IPS-15b (cell line): ENCODE data around the gene EPSTI1.
"Not testable (repeated sequence)": the region's sequence is repeated elsewhere in the genome, so short reads cannot be mapped to it uniquely, and the experiment has no call there.

Experiments used
- H3K27me3 ChIP-seq: one replicate; pipeline ENCODE4 v1.6.1; 2013; ENCODE audit warnings: low read length; ENCODE audit not compliant: control insufficient read depth, insufficient read depth
- H3K36me3 ChIP-seq: one replicate; pipeline ENCODE4 v1.6.1; 2013; ENCODE audit warnings: low read length; ENCODE audit not compliant: control insufficient read depth, insufficient read depth
- H3K4me1 ChIP-seq: one replicate; pipeline ENCODE4 v1.6.1; 2013; ENCODE audit warnings: mild to moderate bottlenecking, low read length; ENCODE audit not compliant: control insufficient read depth, insufficient read depth
- H3K4me3 ChIP-seq: one replicate; pipeline ENCODE4 v1.5.1; 2013; ENCODE audit warnings: low read depth, low read length
- H3K9ac ChIP-seq: one replicate; pipeline ENCODE4 v1.6.1; 2013; ENCODE audit warnings: low read depth, mild to moderate bottlenecking, low read length
- H3K9me3 ChIP-seq: one replicate; pipeline ENCODE4 v1.6.1; 2013; ENCODE audit warnings: mild to moderate bottlenecking, low read length; ENCODE audit not compliant: control insufficient read depth, insufficient read depth

Gene EPSTI1

GRCh38 chr13:42991898-42992763 lies at the start of gene EPSTI1:
EPSTI1 (minus strand) TSS chr13:42992241; CDS start chr13:42992165, 76 bp downstream.
- Histone ChIP-seq H3K27me3 (peaks cover 24% of the 10 kb centered on the region), H3K36me3 (no peaks in the 10 kb centered on the region), H3K4me3 (peak within 1 kb of the TSS; percentile 59), H3K4me1 (no peaks in the 10 kb centered on the region), H3K9ac (no peak within 1 kb of the TSS), H3K9me3 (no peaks in the 10 kb centered on the region)

GRCh38 chr13:43041369-43041921 lies 49.4 kb upstream of the EPSTI1 start:
- H3K4me1 ChIP-seq: peaks cover 9% of the 10 kb centered on the region

GRCh38 chr13:43040581-43041368 lies 48.7 kb upstream of the EPSTI1 start:
- H3K4me1 ChIP-seq, H3K27me3 ChIP-seq, H3K4me3 ChIP-seq, H3K9ac ChIP-seq, H3K9me3 ChIP-seq, H3K36me3 ChIP-seq: not testable (repeated sequence)

More at GRCh38 chr13:43041369-43041921, 49.4 kb upstream of the EPSTI1 start:
- Histone ChIP-seq H3K4me3 (no peak overlapping the region), H3K9me3 (no peaks in the 10 kb centered on the region), H3K36me3 (no peaks in the 10 kb centered on the region), H3K27me3 (no peaks in the 10 kb centered on the region), H3K9ac (no peak overlapping the region)

GRCh38 chr13:43039966-43040365 lies 47.9 kb upstream of the EPSTI1 start:
- H3K4me3 ChIP-seq: no peak overlapping the region
- no peaks in the 10 kb centered on the region for H3K36me3 ChIP-seq
- H3K9me3 ChIP-seq: no peaks in the 10 kb centered on the region
- H3K27me3 ChIP-seq: no peaks in the 10 kb centered on the region
- H3K9ac ChIP-seq: no peak overlapping the region
- H3K4me1 ChIP-seq: peaks cover 9% of the 10 kb centered on the region

- Histone ChIP-seq H3K4me3 (no peak overlapping the region), H3K9me3 (no peaks in the 10 kb centered on the region), H3K4me1 (peaks cover 3% of the 10 kb centered on the region), H3K27me3 (no peaks in the 10 kb centered on the region), H3K9ac (no peak overlapping the region), H3K36me3 (no peaks in the 10 kb centered on the region)
Observed at GRCh38 chr13:43036351-43037250, 44.6 kb upstream of the EPSTI1 start.

GRCh38 chr13:43033038-43033437 lies 41.0 kb upstream of the EPSTI1 start:
- no peaks in the 10 kb centered on the region for H3K9me3 ChIP-seq
- H3K4me3 ChIP-seq: no peak overlapping the region
- no peaks in the 10 kb centered on the region for H3K4me1 ChIP-seq
- no peaks in the 10 kb centered on the region for H3K27me3 ChIP-seq
- no peak overlapping the region for H3K9ac ChIP-seq
- no peaks in the 10 kb centered on the region for H3K36me3 ChIP-seq

- H3K9me3 ChIP-seq: no peaks in the 10 kb centered on the region
- H3K4me3 ChIP-seq: no peak overlapping the region
- no peaks in the 10 kb centered on the region for H3K4me1 ChIP-seq
- H3K27me3 ChIP-seq: no peaks in the 10 kb centered on the region
- H3K36me3 ChIP-seq: no peaks in the 10 kb centered on the region
- no peak overlapping the region for H3K9ac ChIP-seq
Observed at GRCh38 chr13:43031881-43032280, 39.8 kb upstream of the EPSTI1 start.

GRCh38 chr13:43030548-43030947 lies 38.5 kb upstream of the EPSTI1 start:
- Histone ChIP-seq H3K9me3 (no peaks in the 10 kb centered on the region), H3K36me3 (no peaks in the 10 kb centered on the region), H3K4me1 (no peaks in the 10 kb centered on the region), H3K9ac (no peak overlapping the region), H3K27me3 (no peaks in the 10 kb centered on the region), H3K4me3 (no peak overlapping the region)

GRCh38 chr13:43026262-43026661 lies 34.2 kb upstream of the EPSTI1 start:
- H3K9ac ChIP-seq: no peak overlapping the region
- H3K4me1 ChIP-seq: peaks cover 4% of the 10 kb centered on the region
- no peaks in the 10 kb centered on the region for H3K9me3 ChIP-seq
- no peaks in the 10 kb centered on the region for H3K27me3 ChIP-seq
- no peaks in the 10 kb centered on the region for H3K36me3 ChIP-seq
- H3K4me3 ChIP-seq: no peak overlapping the region

- Histone ChIP-seq H3K4me3 (peak within 1 kb of the TSS; percentile 87), H3K27me3 (no peaks in the 10 kb centered on the region), H3K36me3 (no peaks in the 10 kb centered on the region), H3K9me3 (no peaks in the 10 kb centered on the region), H3K9ac (peak within 1 kb of the TSS; percentile 85), H3K4me1 (peaks cover 4% of the 10 kb centered on the region)
Observed at GRCh38 chr13:43023289-43023963, 31.4 kb upstream of the EPSTI1 start, which contains the start of gene DNAJC15. DNAJC15 (plus strand) TSS chr13:43023586; CDS start chr13:43023627, 41 bp downstream.
